Measurements from ENCODE around the gene BRF1. TPM values are rescaled to one million over a fixed set of nuclear protein-coding genes. Genes with fewer than 3 reads are reported as not detected.
"Not testable (repeated sequence)": the region's sequence is repeated elsewhere in the genome, so short reads cannot be mapped to it uniquely, and the experiment has no call there.

Gene BRF1
- total RNA-seq, 1 experiment from 2014 or later: 23.4 TPM

DNA sequence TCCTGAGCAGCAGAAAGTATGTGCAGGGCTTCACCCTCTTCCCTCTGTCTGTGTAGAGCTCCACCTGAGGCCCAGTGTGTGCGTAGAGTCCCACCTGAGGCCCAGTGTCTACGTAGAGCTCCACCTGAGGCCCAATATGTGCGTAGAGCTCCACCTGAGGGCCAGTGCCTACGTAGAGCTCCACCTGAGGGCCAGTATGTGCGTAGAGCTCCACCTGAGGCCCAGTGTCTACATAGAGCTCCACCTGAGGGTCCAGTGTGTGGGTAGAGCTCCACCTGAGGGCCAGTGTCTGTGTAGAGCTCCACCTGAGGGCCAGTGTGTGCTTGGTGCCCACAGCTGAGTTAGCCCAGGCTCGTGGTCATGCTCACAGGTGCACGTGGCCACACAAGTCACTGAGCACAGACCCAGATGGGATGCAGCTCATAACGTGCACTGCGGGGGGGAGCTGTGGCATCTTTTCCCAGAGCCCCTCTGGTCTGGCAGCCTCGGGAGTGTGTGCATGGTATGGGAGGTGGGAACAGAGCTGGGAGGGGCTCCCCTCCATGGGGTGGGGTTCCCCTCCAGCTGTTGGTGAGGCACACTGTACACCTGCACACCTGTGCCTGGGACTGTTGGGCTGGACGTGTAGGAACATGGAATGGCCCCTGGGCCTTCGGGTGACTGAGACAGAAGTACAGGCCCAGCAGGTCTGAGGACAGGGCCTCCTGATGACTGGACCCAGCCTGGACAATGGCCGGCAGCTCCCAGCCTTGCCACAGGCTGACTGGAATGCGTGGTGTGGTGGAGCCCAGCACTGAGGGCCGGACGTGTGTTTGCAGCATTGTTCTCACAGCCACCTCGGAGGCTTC is 33.8 kb upstream of the BRF1 start:
- no peak for DNase-seq (ENCODE audit: low read depth, low spot score)
- in situ Hi-C loops (cut with HindIII; ENCODE audit: low pct_unique_long_range_greater_than_20kb, low sequenced_read_pairs): no loop called here

GRCh38 chr14:105333613-105334364 is 33.0 kb upstream of the BRF1 start:
- DNase-seq (ENCODE audit: low read depth, low spot score): no peak
- in situ Hi-C loops (cut with HindIII; ENCODE audit: low pct_unique_long_range_greater_than_20kb, low sequenced_read_pairs): no loop called here

GRCh38 chr14:105333020-105333490 is 32.3 kb upstream of the BRF1 start:
- in situ Hi-C loops (cut with HindIII; ENCODE audit: low pct_unique_long_range_greater_than_20kb, low sequenced_read_pairs): no loop called here
- no peak for DNase-seq (ENCODE audit: low read depth, low spot score)

- in situ Hi-C loops (cut with HindIII; ENCODE audit: low pct_unique_long_range_greater_than_20kb, low sequenced_read_pairs): no loop called here
- DNase-seq (ENCODE audit: low read depth, low spot score): no peak
Observed at GRCh38 chr14:105332350-105332874, 31.6 kb upstream of the BRF1 start.

GRCh38 chr14:105331575-105332349 is 31.0 kb upstream of the BRF1 start:
- DNase-seq (ENCODE audit: low read depth, low spot score): no peak
- in situ Hi-C loops (cut with HindIII; ENCODE audit: low pct_unique_long_range_greater_than_20kb, low sequenced_read_pairs): no loop called here

DNA sequence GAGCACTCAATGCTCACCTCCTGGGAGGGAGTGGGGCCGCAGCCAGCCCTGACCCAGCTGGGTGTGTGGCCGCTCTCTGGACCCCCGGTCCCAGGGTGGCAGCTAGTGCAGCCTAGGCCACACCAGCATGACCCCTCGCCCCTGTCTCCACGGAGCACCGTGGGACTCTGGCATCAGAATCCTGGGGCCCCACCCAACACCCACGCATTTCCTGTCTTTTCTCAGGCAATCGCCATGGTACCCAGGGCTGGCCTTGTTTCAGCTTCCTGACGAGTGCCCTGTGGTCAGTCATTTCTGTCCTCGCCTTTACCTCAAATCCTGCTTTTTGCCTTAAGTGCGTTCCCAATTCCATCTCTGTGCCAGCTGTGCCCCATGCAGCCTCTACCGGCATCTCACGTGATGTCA is 29.7 kb upstream of the BRF1 start:
- DNase-seq (ENCODE audit: low read depth, low spot score): no peak
- in situ Hi-C loops (cut with HindIII; ENCODE audit: low pct_unique_long_range_greater_than_20kb, low sequenced_read_pairs): no loop called here

- in situ Hi-C loops (cut with HindIII; ENCODE audit: low pct_unique_long_range_greater_than_20kb, low sequenced_read_pairs): no loop called here
- DNase-seq (ENCODE audit: low read depth, low spot score): no peak
Observed at GRCh38 chr14:105329411-105330150, 28.8 kb upstream of the BRF1 start.

DNA sequence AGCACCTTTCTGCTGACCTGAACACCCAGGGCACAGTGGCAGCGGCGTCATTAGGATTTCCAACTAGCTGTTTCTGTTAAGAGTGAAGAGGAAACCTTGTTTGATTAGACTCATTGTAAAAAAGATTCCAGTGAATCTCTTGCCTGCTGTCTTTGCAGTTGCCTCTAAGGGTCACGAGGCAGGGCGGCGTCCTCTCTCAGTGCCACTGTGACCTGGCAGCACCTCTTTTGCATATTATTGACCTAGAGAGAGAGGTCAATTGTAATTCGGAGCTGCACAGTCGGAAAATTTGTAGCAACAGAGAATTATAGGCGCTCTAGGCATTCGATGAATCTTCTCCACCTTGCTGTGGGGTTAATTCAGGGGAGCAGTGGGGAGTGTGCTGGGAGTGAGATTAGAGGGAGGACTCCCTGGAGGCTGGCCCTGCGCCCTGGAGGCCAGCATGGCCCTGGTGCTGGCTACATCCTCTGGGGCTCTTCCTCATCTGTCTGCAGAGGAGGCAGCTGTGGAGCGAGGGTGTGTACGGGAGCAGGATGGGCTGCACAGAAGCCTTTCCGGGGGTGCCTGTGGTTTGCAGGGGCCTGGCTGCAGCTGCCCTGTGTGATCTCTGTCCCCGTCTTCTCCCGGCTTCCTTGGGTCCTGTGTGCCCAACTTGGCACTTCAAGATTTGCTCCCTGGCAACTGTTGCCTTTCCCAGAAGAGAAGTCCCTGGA is 28.0 kb upstream of the BRF1 start:
- no peak for DNase-seq (ENCODE audit: low read depth, low spot score)
- in situ Hi-C loops (cut with HindIII; ENCODE audit: low pct_unique_long_range_greater_than_20kb, low sequenced_read_pairs): no loop called here

GRCh38 chr14:105328070-105328677 is 27.4 kb upstream of the BRF1 start:
- in situ Hi-C loops (cut with HindIII; ENCODE audit: low pct_unique_long_range_greater_than_20kb, low sequenced_read_pairs): no loop called here
- no peak for DNase-seq (ENCODE audit: low read depth, low spot score)

DNA sequence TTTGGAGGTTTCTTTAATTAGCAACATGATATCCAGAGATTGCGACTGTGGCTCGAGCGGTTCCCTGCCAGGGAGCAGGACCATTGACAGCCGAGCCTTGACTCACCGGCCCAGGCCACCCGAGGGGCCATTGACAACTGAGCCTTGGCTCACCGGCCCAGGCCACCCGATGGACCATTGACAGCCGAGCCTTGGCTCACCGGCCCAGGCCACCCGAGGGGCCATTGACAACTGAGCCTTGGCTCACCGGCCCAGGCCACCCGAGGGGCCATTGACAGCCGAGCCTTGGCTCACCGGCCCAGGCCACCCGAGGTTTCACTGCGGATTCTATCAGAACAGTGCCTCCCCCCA is 26.9 kb upstream of the BRF1 start:
- DNase-seq (ENCODE audit: low read depth, low spot score); in situ Hi-C loops (cut with HindIII; ENCODE audit: low pct_unique_long_range_greater_than_20kb, low sequenced_read_pairs): not testable (repeated sequence)

DNA sequence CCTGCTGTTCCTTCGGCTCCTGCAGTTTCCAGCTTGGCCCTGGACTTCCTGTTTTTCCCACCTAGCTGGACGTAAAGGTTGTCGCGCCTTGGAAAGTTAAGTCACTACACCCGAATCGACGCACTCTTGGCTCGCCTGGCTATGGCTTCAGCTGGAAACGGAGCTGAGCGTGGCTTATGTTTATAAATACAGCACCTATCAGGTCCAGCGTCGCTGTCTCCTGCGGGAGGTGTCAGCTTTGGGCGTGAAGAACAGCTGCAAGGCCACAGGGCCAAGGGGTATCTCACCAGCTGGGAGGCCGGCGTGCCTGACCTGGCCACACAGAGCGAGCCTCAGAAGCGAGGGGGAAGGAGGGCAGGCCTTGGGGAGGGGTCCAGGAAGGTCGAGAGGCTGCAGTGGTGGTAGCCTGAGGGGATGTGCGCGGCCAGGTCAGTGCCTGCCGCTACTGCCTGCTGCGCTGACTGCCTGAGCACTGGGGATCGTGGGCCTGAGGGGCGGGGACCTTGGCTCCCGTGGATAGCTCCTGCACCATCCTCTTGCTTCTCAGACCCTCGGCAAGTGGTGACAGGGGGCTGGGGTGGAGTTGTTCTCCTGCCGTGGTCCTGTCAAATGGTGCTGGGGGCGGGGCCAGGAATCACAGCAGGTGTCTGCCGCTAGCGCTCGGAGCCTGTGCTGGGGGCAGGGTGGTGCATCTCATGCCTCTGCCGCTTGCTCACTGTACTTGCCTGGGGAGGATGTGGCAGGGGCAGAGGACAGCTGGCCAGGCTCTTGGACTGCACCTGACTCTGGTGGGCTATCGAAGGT is 26.3 kb upstream of the BRF1 start:
- in situ Hi-C loops (cut with HindIII; ENCODE audit: low pct_unique_long_range_greater_than_20kb, low sequenced_read_pairs): no loop called here
- no peak for DNase-seq (ENCODE audit: low read depth, low spot score)

DNA sequence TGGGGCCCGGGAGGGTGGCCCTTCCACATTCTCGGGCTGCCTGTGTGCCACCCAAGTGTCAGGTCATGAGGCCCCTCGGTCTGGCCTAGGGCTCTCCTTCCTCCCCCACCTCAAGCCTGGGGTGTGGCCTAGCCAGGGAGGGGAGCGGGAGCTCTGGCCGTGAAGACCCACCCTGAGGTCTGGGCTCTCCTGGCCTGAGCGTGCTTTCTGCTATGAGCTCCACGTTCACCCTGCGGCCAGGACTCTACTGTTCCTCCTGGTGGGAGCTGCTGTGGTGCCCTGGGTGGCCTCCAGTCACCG is 25.7 kb upstream of the BRF1 start:
- no peak for DNase-seq (ENCODE audit: low read depth, low spot score)
- in situ Hi-C loops (cut with HindIII; ENCODE audit: low pct_unique_long_range_greater_than_20kb, low sequenced_read_pairs): no loop called here

DNA sequence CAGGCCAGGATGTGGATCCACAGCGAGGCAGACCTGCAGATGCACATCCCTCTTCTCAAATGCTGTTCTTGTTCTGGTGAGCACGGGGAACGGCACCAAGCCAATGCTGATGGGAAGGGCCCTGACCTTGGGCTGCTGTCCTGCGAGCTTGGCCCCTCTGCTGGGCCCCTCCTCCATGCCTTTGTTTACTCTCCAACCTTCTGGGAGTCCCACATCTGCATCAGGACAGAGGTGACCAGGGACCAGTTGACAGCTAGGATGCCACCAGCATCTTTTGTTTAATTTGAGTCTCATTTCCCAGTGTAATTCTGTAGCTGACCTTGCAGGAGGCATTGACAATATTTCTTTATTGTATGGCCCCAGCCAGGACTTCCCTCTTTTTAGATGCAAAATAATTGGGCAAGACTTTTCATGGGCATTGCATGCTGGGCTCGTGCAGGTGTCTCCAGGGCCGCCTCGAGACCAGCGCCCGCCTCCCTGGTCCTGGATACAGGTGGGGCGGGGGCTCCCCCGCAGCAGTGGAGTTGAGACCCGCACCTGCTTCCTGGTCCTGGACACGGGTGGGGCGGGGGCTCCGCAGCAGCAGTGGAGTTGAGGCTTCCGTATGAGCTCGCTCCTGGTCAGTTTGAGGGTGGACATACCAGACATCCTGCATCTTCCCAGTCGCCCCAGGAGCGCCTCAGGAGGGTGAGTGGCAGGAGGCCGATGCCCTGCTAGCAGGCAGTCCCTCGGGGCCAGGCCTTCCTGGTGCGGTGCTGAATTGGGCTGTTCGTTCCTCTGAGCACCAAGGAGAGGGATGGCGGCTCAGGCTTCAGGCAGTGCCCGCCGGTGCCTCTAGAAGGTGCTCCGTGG is 25.1 kb upstream of the BRF1 start:
- in situ Hi-C loops (cut with HindIII; ENCODE audit: low pct_unique_long_range_greater_than_20kb, low sequenced_read_pairs): no loop called here
- DNase-seq (ENCODE audit: low read depth, low spot score): no peak

GRCh38 chr14:105325303-105325702 is 24.5 kb upstream of the BRF1 start:
- no peak for DNase-seq (ENCODE audit: low read depth, low spot score)

DNA sequence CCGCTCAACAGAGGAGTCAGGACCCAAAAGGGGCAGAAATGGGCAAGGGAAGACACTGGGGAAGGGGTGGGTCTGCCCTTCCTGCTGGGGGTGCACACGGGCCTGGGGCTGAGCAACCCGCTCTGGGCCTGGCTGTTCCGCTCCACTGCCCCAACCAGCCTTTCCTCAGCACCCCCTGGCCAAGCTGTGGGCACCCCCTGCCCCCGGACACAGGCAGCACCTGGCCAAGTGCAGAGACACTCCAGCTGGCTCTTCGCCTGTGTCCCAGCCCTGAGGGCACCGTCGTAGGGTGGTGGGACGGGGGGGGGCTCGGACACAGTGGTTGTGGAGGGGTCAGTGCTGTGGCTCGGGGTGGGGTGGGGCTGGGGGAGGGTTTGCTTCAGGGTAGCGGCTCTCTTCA is 24.1 kb upstream of the BRF1 start:
- DNase-seq (ENCODE audit: low read depth, low spot score): no peak
- in situ Hi-C loops (cut with HindIII; ENCODE audit: low pct_unique_long_range_greater_than_20kb, low sequenced_read_pairs): no loop called here

More at GRCh38 chr14:105325303-105325702, 24.5 kb upstream of the BRF1 start:
- in situ Hi-C loops (cut with HindIII; ENCODE audit: low pct_unique_long_range_greater_than_20kb, low sequenced_read_pairs): no loop called here
